IMR-90 (cell line): Measurements from ENCODE around the gene CTSV. TPM values are rescaled to one million over a fixed set of nuclear protein-coding genes. Genes with fewer than 3 reads are reported as not detected.

Source experiments
- ATAC-seq: fragments of 200-7000 bp; cut with Tn5 transposase; 2 replicates; pipeline ENCODE4 v1.9.1; 2020; ENCODE audit warnings: low read depth, mild to moderate bottlenecking, moderate library complexity
- BruUV-seq: library from RNA; stranded (reverse); fragments of 400-500 nt; replicated peaks from 2 replicates; lab custom pipeline; 2021; lab: Mats Ljungman, UMichigan
- CTCF ChIA-PET: fragments of 300-600 bp; formaldehyde crosslinking; extraction: SDS; loops from one replicate; lab custom pipeline; 2021; ENCODE audit warnings: antibody characterized with exemption; lab: Yijun Ruan, JAX
- POLR2A ChIA-PET: fragments of 300-600 bp; sonication (Branson Sonifier 250); formaldehyde crosslinking; loops from one replicate; lab custom pipeline; 2022; ENCODE audit warnings: antibody characterized with exemption; ENCODE audit not compliant: unreplicated experiment; lab: Charles Lee
- DNase-seq: peaks from one replicate; pipeline ENCODE4 v3.0.0; 2013
- H2AFZ ChIP-seq: replicated peaks from 2 replicates; pipeline ENCODE3; 2013; ENCODE audit warnings: low read length, mild to moderate bottlenecking; ENCODE audit not compliant: poor library complexity
- H2AK5ac ChIP-seq: 2 replicates; pipeline ENCODE4 v1.6.1; 2013; ENCODE audit warnings: low read depth, low read length, inconsistent platforms
- H2AK9ac ChIP-seq: replicated peaks from 2 replicates; pipeline ENCODE3; 2013; ENCODE audit warnings: mild to moderate bottlenecking, low read depth, low read length, moderate library complexity; ENCODE audit not compliant: poor library complexity
- H2BK120ac ChIP-seq: 2 replicates; pipeline ENCODE4 v1.6.1; 2013; ENCODE audit warnings: low read depth, low read length, inconsistent platforms
- H2BK15ac ChIP-seq: 3 replicates; pipeline ENCODE4 v1.6.1; 2013; ENCODE audit warnings: low read depth, low read length, inconsistent platforms
- H2BK20ac ChIP-seq: 2 replicates; pipeline ENCODE4 v1.6.1; 2013; ENCODE audit warnings: low read depth, mild to moderate bottlenecking, inconsistent platforms, low read length, moderate library complexity
- H2BK5ac ChIP-seq: 2 replicates; pipeline ENCODE4 v1.6.1; 2013; ENCODE audit warnings: mild to moderate bottlenecking, low read depth, low read length, inconsistent platforms; ENCODE audit not compliant: poor library complexity, severe bottlenecking
- H3K14ac ChIP-seq: replicated peaks from 2 replicates; pipeline ENCODE4 v1.6.1; 2013; ENCODE audit warnings: low read depth, low read length, inconsistent platforms
- H3K18ac ChIP-seq: 2 replicates; pipeline ENCODE4 v1.6.1; 2013; ENCODE audit warnings: low read depth, low read length, control low read depth
- H3K23ac ChIP-seq: 2 replicates; pipeline ENCODE4 v1.6.1; 2013; ENCODE audit warnings: low read depth, low read length, inconsistent platforms
- H3K27ac ChIP-seq: 2 replicates; pipeline ENCODE4 v1.5.1; 2013; ENCODE audit warnings: mild to moderate bottlenecking, control low read depth, low read length; ENCODE audit not compliant: insufficient read depth
- H3K27me3 ChIP-seq: 2 replicates; pipeline ENCODE4 v1.6.1; 2013; ENCODE audit warnings: low read length; ENCODE audit not compliant: control insufficient read depth, insufficient read depth
- H3K36me3 ChIP-seq: 2 replicates; pipeline ENCODE4 v1.6.1; 2013; ENCODE audit warnings: low read length, mixed read lengths; ENCODE audit not compliant: control insufficient read depth, insufficient read depth
- H3K4ac ChIP-seq: 2 replicates; pipeline ENCODE4 v1.6.1; 2013; ENCODE audit warnings: low read depth, low read length, inconsistent platforms
- H3K4me1 ChIP-seq: 2 replicates; pipeline ENCODE4 v1.6.1; 2013; ENCODE audit warnings: low read length, mixed read lengths; ENCODE audit not compliant: control insufficient read depth, insufficient read depth
- H3K4me2 ChIP-seq: 2 replicates; pipeline ENCODE4 v1.6.1; 2013; ENCODE audit warnings: low read depth, mild to moderate bottlenecking, control low read depth, low read length, moderate library complexity
- H3K4me3 ChIP-seq: 2 replicates; pipeline ENCODE4 v1.5.1; 2013; ENCODE audit warnings: low read depth, mild to moderate bottlenecking, control low read depth, low read length, moderate library complexity; ENCODE audit not compliant: insufficient read depth
- H3K56ac ChIP-seq: 2 replicates; pipeline ENCODE4 v1.6.1; 2013; ENCODE audit warnings: low read length, inconsistent platforms; ENCODE audit not compliant: insufficient read depth; ENCODE audit errors: extremely low read depth
- H3K79me1 ChIP-seq, 2 experiments: 2 replicates each; pipeline ENCODE4 v1.6.1; 2013; ENCODE audit warnings: low read length in 2 of 2, inconsistent platforms in 1 of 2, low read depth in 1 of 2
- H3K9ac ChIP-seq: 2 replicates; pipeline ENCODE4 v1.6.1; 2013; ENCODE audit warnings: low read depth, low read length, control low read depth
- H3K9me1 ChIP-seq: 2 replicates; pipeline ENCODE4 v1.6.1; 2013; ENCODE audit warnings: low read length, inconsistent platforms; ENCODE audit not compliant: insufficient read depth
- H3K9me3 ChIP-seq: 2 replicates; pipeline ENCODE4 v1.6.1; 2013; ENCODE audit warnings: low read length; ENCODE audit not compliant: control insufficient read depth, insufficient read depth
- H4K20me1 ChIP-seq: 2 replicates; pipeline ENCODE4 v1.6.1; 2013; ENCODE audit warnings: low read length, inconsistent platforms; ENCODE audit not compliant: insufficient read depth
- H4K5ac ChIP-seq: 2 replicates; pipeline ENCODE4 v1.6.1; 2013; ENCODE audit warnings: mild to moderate bottlenecking, low read depth, low read length, control low read depth
- H4K8ac ChIP-seq, 2 experiments: 2 replicates each; pipeline ENCODE4 v1.6.1; 2013; ENCODE audit warnings: low read depth in 2 of 2, low read length in 2 of 2, control low read depth in 1 of 2, inconsistent platforms in 1 of 2
- H4K91ac ChIP-seq: 2 replicates; pipeline ENCODE4 v1.6.1; 2013; ENCODE audit warnings: low read depth, low read length, inconsistent platforms; ENCODE audit not compliant: insufficient read depth
- POLR2A ChIP-seq: IDR thresholded peaks from 2 replicates; pipeline ENCODE4 v1.6.1; 2012; ENCODE audit warnings: mild to moderate bottlenecking, low read depth, low read length
- WGBS, 2 experiments: methylation state at CpG; one replicate each; pipeline versions ENCODE4 v1.1.5 to v1.1.7; 2013; ENCODE audit warnings: missing lambda C conversion rate in 2 of 2; ENCODE audit not compliant: insufficient read length in 1 of 2; ENCODE audit errors: extremely low coverage in 2 of 2; 5-methylcytosine and 5-hydroxymethylcytosine counted together
- dilution Hi-C: fragments of 300-500 bp; cut with HindIII; formaldehyde crosslinking; loops from one replicate; pipeline ENCODE4 v1.14.3; 2018; ENCODE audit warnings: low sequenced_read_pairs; ENCODE audit not compliant: unreplicated experiment
- in situ Hi-C: fragments of 300-500 bp; cut with MboI; formaldehyde crosslinking; loops from 3 replicates; pipeline ENCODE4 v1.14.3; 2019; ENCODE audit warnings: low sequenced_read_pairs, inconsistent platforms, mixed read lengths
- intact Hi-C: fragments of 100-400 bp; cut with micrococcal nuclease; formaldehyde crosslinking; loops from 2 replicates; pipeline ENCODE4 v1.10.0; 2022
- polyA plus RNA-seq, 3 experiments: library from polyadenylated mRNA; depleted of rRNA; stranded (reverse); fragments of >200 nt; gene quantifications; 2 replicates each; pipeline ENCODE4 v1.2.3, GENCODE V29; 2012; ENCODE audit warnings: low replicate concordance in 1 of 3
- total RNA-seq: library from RNA; depleted of rRNA; stranded (reverse); fragments of >200 nt; gene quantifications from 2 replicates; pipeline ENCODE4 v1.2.3, GENCODE V29; 2012

The CTSV gene
- total and polyA plus RNA-seq, 2 of the 4 experiments (the other 2 are of a cell fraction), result 0.54 to 0.75 TPM

DNA sequence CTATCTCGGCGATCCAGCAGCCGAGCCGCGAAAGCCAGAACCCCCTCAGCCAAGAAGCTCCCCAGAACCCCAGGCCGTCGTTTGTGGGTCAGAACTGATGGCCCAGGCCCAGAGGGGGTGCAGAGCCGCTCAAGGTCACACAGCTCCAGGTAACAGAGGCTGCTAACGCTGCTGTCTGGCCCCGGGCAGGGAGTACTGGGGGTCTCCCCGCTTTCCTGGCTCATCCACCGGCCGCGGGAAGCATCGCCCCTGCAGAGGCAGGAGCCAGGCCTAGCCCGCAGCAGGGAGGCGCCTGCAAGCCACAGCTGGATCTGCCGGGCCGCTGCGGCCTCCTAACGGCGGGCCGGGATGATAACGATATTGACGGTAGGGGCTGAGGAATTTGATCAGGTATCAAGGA, 39.4 kb upstream of the CTSV start:
- Histone ChIP-seq H4K5ac (no peak overlapping the region), H3K79me1 (no peaks in the 10 kb centered on the region), H3K4me2 (no peak overlapping the region), H3K14ac (no peak overlapping the region), H2BK120ac (no peak overlapping the region), H3K27ac (no peak overlapping the region), H3K4me3 (no peak overlapping the region), H2BK15ac (no peak overlapping the region), H3K27me3 (peaks cover 2% of the 10 kb centered on the region), H3K9me3 (no peaks in the 10 kb centered on the region), H3K23ac (no peak overlapping the region), H3K36me3 (no peaks in the 10 kb centered on the region), H3K9ac (no peak overlapping the region), H2AFZ (no peak overlapping the region), H2BK20ac (no peak overlapping the region), H2BK5ac (no peak overlapping the region), H3K18ac (no peak overlapping the region), H4K91ac (no peak overlapping the region), H4K8ac (no peak overlapping the region), H4K20me1 (no peaks in the 10 kb centered on the region), H3K56ac (no peak overlapping the region), H2AK5ac (no peak overlapping the region), H3K4ac (no peak overlapping the region), H3K4me1 (no peaks in the 10 kb centered on the region), H3K9me1 (no peaks in the 10 kb centered on the region), H2AK9ac (no peak overlapping the region)
- POLR2A ChIA-PET, result no interaction called here
- no peak for TF ChIP-seq POLR2A
- DNase-seq, result no peak
- CTCF ChIA-PET, result no interaction called here
- in situ Hi-C loops (no loop called here), intact Hi-C loops (no loop called here), dilution Hi-C loops (no loop called here)
- no TSS peak for BruUV-seq
- WGBS, 2 experiments, result 42% methylated on average over 7 of the region's 25 CpGs; no CpG with 5 or more reads in 1 of the 2 experiments
- no peak for ATAC-seq
